Common myeloid progenitor, CD34-positive (primary cell): ENCODE data around the gene POLR1F.

ENCODE experiments used
- CTCF ChIA-PET: fragments of 350-600 bp; sonication (Branson Sonifier 250); formaldehyde crosslinking; loops from one replicate; lab custom pipeline; 2021; ENCODE audit warnings: antibody characterized with exemption; lab: Charles Lee
- POLR2A ChIA-PET: fragments of 350-600 bp; sonication (Branson Sonifier 250); formaldehyde crosslinking; loops from one replicate; lab custom pipeline; 2021; ENCODE audit warnings: antibody characterized with exemption; lab: Charles Lee
- DNase-seq, 3 donors: peaks; one replicate each; pipeline versions ENCODE4 v3.0.0 to v3.0.0-alpha.2; 2013
- H3K27ac ChIP-seq, 2 experiments: 1 replicate in 1 of 2; 2 replicates in 1 of 2; pipeline ENCODE4 v1.7.0; 2013; ENCODE audit warnings: inconsistent platforms in 2 of 2, low read length in 2 of 2, mild to moderate bottlenecking in 2 of 2, low read depth in 1 of 2, moderate library complexity in 1 of 2; ENCODE audit not compliant: severe bottlenecking in 2 of 2, insufficient read depth in 1 of 2, poor library complexity in 1 of 2
- H3K27me3 ChIP-seq, 5 experiments: replicated peaks in 2 of 5; 1 replicate in 3 of 5; 2 replicates in 2 of 5; pipeline versions ENCODE4 v1.6.1 to v1.7.0; 2013; ENCODE audit warnings: low read length in 4 of 5, mild to moderate bottlenecking in 2 of 5, moderate library complexity in 2 of 5, inconsistent platforms in 1 of 5; ENCODE audit not compliant: insufficient read depth in 5 of 5, control insufficient read depth in 4 of 5
- H3K36me3 ChIP-seq, 4 experiments: 1 replicate in 2 of 4; 2 replicates in 2 of 4; pipeline versions ENCODE4 v1.6.1 to v1.7.0; 2013; ENCODE audit warnings: low read length in 3 of 4, control low read depth in 1 of 4, mild to moderate bottlenecking in 1 of 4; ENCODE audit not compliant: control insufficient read depth in 4 of 4, insufficient read depth in 4 of 4
- H3K4me1 ChIP-seq, 4 experiments: 1 replicate in 3 of 4; 2 replicates in 1 of 4; pipeline versions ENCODE4 v1.6.1 to v1.7.1; 2013; ENCODE audit warnings: low read length in 3 of 4, mild to moderate bottlenecking in 3 of 4, control low read depth in 1 of 4, inconsistent platforms in 1 of 4, moderate library complexity in 1 of 4; ENCODE audit not compliant: control insufficient read depth in 4 of 4, insufficient read depth in 4 of 4; ENCODE audit errors: control extremely low read depth in 1 of 4
- H3K4me3 ChIP-seq, 7 experiments: 1 replicate in 4 of 7; 2 replicates in 3 of 7; pipeline versions ENCODE4 v1.5.1 to v1.7.0; 2013; ENCODE audit warnings: mild to moderate bottlenecking in 7 of 7, low read length in 6 of 7, moderate library complexity in 6 of 7, inconsistent platforms in 2 of 7, low read depth in 2 of 7, control low read depth in 1 of 7; ENCODE audit not compliant: insufficient read depth in 4 of 7, control insufficient read depth in 1 of 7; ENCODE audit errors: extremely low read depth in 1 of 7
- H3K9me3 ChIP-seq, 5 experiments: 1 replicate in 4 of 5; 2 replicates in 1 of 5; pipeline versions ENCODE4 v1.6.1 to v1.7.1; 2013; ENCODE audit warnings: low read length in 4 of 5, mild to moderate bottlenecking in 2 of 5, inconsistent platforms in 1 of 5, low read depth in 1 of 5, moderate library complexity in 1 of 5; ENCODE audit not compliant: control insufficient read depth in 4 of 5, insufficient read depth in 2 of 5; ENCODE audit errors: control extremely low read depth in 1 of 5
- WGBS: methylation state at CpG from one replicate; pipeline ENCODE4 v1.1.5; 2013; ENCODE audit not compliant: insufficient coverage; 5-methylcytosine and 5-hydroxymethylcytosine counted together

The POLR1F gene

GRCh38 chr7:19663816-19664462 lies 44.9 kb downstream of the POLR1F start:
- H3K27ac ChIP-seq, result no peak overlapping the region
- H3K27me3 ChIP-seq, result no peaks in the 10 kb centered on the region
- no peak overlapping the region for H3K4me3 ChIP-seq
- ChIA-PET POLR2A (no interaction called here), CTCF (interaction anchor here (1.0 to 1.4 kb wide), 2 partner anchors 10 to 544 kb away, joined by 3 to 5 read pairs; no protein-coding TSS in a partner anchor)
- H3K4me1 ChIP-seq, result peaks cover 5 to 22% (median 12%) of the 10 kb centered on the region in 4 experiments
- DNase-seq, result peak in 2 of 3 donors; percentile 78 to 82
- H3K36me3 ChIP-seq, result no peaks in the 10 kb centered on the region
- peaks cover 0 to 2% (median 0%) of the 10 kb centered on the region in 5 experiments for H3K9me3 ChIP-seq
- 75% methylated on average over 2 of the region's 4 CpGs for WGBS

GRCh38 chr7:19648791-19649190 lies 60.0 kb downstream of the POLR1F start:
- peaks cover 0 to 27% (median 12%) of the 10 kb centered on the region in 5 experiments for H3K9me3 ChIP-seq
- H3K4me1 ChIP-seq, result no peaks in the 10 kb centered on the region
- H3K27me3 ChIP-seq, result no peaks in the 10 kb centered on the region
- ChIA-PET CTCF (interaction anchor here (0.6 kb wide), 1 partner anchor 155 kb away, joined by 3 read pairs; no protein-coding TSS in a partner anchor), POLR2A (no interaction called here)
- H3K4me3 ChIP-seq, result no peak overlapping the region
- H3K36me3 ChIP-seq, result no peaks in the 10 kb centered on the region
- no CpG with 5 or more reads among the region's 2 CpGs for WGBS
- no peak overlapping the region for H3K27ac ChIP-seq
- no peak for DNase-seq
